Esophagus muscularis mucosa (tissue), 3 donors: ENCODE data around the gene SLC39A8.

ENCODE experiments used
- POLR2A ChIP-seq: fragments of 450-650 bp; IDR thresholded peaks from one replicate; pipeline ENCODE4 v1.6.1; 2017; ENCODE audit warnings: antibody characterized with exemption, moderate library complexity, mild to moderate bottlenecking, low read depth
- POLR2AphosphoS5 ChIP-seq, 2 donors: sonication (generic); formaldehyde crosslinking; IDR thresholded peaks; one replicate each; pipeline ENCODE4 v1.6.1; 2017; ENCODE audit warnings: antibody characterized with exemption in 2 of 2
- TF ChIP-seq, protein P1 (sequence below), 3 experiments: fragments of 200-600 bp in 2 of 3; fragments of 450-650 bp in 1 of 3; sonication (generic) in 2 of 3; IDR thresholded peaks; one replicate each; pipeline ENCODE4 v1.5.1; 2017 to 2019; ENCODE audit warnings: antibody characterized with exemption in 3 of 3, mild to moderate bottlenecking in 2 of 3, moderate library complexity in 1 of 3

DNA sequence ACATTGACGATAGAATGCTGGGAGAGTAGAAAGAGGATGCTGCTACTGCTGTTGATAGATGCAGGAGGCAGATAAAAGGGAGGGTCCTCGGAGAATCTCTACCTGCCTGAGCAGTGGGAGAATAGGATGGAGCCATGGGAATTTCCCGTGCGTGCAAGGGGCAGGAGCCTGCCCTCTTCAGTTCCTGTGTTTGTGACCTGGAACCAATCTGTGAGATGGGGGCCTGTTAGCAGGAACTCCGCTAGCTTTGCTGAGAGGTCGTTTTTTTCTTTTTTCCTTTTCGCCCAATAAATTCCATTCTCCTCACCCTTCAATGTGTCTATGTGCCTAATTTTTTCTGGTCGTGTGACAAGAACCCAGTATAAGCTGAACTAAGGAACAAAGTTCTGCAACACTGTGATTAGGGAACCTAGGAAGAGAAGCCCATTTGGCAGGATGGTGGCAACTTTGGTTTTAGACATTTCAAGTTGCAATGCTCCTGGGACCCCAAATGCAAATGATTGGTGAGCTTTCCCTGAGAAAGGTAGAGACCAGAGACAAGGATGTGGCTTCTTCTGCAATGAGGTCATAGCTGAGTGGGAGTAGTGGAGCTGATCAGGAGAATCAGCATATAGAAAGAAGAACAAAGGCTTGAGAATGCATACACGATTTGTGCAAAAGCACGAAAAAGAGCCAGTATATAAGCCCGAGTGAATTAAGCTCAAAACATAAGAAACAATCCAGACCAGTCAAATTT, 23.9 kb downstream of the SLC39A8 start:
- TF ChIP-seq, protein P1, sequence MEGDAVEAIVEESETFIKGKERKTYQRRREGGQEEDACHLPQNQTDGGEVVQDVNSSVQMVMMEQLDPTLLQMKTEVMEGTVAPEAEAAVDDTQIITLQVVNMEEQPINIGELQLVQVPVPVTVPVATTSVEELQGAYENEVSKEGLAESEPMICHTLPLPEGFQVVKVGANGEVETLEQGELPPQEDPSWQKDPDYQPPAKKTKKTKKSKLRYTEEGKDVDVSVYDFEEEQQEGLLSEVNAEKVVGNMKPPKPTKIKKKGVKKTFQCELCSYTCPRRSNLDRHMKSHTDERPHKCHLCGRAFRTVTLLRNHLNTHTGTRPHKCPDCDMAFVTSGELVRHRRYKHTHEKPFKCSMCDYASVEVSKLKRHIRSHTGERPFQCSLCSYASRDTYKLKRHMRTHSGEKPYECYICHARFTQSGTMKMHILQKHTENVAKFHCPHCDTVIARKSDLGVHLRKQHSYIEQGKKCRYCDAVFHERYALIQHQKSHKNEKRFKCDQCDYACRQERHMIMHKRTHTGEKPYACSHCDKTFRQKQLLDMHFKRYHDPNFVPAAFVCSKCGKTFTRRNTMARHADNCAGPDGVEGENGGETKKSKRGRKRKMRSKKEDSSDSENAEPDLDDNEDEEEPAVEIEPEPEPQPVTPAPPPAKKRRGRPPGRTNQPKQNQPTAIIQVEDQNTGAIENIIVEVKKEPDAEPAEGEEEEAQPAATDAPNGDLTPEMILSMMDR (IDR thresholded peaks at IDR 0.05): no peak
- TF ChIP-seq POLR2A: no peak
- no peak for TF ChIP-seq POLR2AphosphoS5 (IDR thresholded peaks at IDR 0.05)
